ENCODE data around the gene RBM18.
A peak's percentile ranks its signal among the peaks of the same experiment; 100 is the strongest.

RBM18 gene, protein sequence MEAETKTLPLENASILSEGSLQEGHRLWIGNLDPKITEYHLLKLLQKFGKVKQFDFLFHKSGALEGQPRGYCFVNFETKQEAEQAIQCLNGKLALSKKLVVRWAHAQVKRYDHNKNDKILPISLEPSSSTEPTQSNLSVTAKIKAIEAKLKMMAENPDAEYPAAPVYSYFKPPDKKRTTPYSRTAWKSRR

DNA sequence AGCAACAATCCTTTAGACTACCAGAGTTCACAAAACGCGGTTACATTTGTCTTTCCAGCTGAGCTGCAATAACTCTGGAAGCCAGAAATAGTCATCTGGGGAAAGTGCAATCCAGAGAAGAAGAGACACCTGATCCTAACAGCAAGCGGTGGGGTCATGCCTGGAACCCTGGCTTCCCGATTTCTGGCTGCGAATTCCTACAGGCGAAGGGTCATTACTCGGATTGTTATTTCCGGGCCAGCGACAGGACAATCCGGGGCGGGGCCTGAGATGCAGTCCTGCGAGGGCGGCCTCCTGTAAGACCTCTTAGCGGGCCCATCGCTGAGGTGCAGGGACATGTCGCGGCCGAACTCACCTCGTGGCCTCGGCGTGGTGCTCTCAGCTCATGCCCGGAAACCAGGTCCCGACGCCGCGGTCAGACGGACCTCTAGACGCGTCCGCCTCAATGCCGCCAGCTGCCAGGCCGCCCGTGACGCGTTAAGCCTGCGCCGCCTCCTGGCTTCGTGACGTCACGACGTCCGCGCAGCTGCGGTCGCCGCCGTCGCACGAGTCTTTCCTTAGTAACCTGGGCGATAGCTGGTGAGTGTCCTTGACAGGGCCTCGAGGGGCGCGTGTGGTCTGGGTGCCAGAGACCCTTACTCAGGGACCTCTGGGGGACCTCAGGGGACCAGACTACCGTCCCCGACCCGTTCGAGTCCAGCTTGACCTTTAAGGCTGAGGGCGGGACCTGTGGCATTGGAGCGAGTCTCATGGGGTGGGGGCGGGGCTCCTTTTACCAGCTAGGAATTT lies at the start of gene RBM18, which contains the start of gene MRRF:
RBM18 (minus strand) TSS at position 481 of the 789 bp plus-strand sequence. CDS start 3,348 bp downstream, outside the sequence.
MRRF (plus strand) TSS at position 523 of the 789 bp plus-strand sequence. CDS start 6,010 bp downstream, outside the sequence.
- H3K27me3 ChIP-seq (ENCODE audit: control insufficient read depth, insufficient read depth, low read length), result no peaks in the 10 kb centered on the region
- no peaks in the 10 kb centered on the region for H3K9me3 ChIP-seq (ENCODE audit: control insufficient read depth, low read length)
- H3K4me1 ChIP-seq (ENCODE audit: control insufficient read depth, insufficient read depth, low read length), result peaks cover 38% of the 10 kb centered on the region
- H3K4me3 ChIP-seq (ENCODE audit: low read length), result peak within 1 kb of the TSS; percentile 56
- peaks cover 5% of the 10 kb centered on the region for H3K36me3 ChIP-seq (ENCODE audit: control insufficient read depth, insufficient read depth, low read length)
- peak within 1 kb of the TSS; percentile 86 for H3K9ac ChIP-seq (ENCODE audit: low read length)

DNA sequence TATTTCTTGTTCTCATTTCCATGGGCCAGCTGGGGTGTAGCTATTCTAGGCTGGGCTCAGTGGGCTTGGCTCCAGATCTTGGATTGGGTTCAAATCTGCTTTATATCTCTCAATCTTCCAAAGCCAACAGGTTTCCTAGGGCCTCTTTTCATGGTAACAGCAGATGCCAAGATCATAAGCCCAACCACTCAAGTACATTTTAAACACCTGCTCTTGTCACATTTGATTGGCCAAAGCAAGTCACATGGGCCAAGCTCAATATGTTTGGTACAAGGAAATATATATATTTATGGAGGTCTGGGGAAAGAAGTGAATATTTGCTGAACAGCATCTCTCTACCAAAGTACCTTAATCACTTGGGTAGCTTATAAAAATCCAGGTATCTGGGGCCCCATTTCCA lies 49.5 kb upstream of the RBM18 start:
- no peaks in the 10 kb centered on the region for H3K4me1 ChIP-seq (ENCODE audit: control insufficient read depth, insufficient read depth, low read length)
- no peaks in the 10 kb centered on the region for H3K9me3 ChIP-seq (ENCODE audit: control insufficient read depth, low read length)
- no peak overlapping the region for H3K9ac ChIP-seq (ENCODE audit: low read length)
- no peak overlapping the region for H3K4me3 ChIP-seq (ENCODE audit: low read length)
- H3K27me3 ChIP-seq (ENCODE audit: control insufficient read depth, insufficient read depth, low read length), result no peaks in the 10 kb centered on the region
- peaks cover 7% of the 10 kb centered on the region for H3K36me3 ChIP-seq (ENCODE audit: control insufficient read depth, insufficient read depth, low read length)

DNA sequence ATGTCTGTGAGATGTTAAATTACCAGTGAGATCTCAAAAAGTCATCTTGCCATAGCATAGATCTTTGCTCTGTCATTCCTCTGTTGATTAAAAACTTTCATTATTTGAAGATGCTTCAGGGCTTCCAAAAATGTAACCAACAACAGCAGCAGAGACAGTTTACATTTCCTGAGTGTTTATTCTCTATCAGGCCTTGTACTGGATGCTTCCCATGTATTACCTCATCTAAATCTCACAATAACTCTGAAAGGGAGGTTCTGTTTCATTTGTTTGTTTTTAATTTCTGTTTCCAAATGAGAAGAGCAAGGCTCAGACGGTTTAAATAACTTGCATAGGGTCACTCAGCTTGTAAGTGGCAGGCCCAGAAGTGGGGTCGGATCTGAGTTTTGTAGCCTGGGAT lies 45.2 kb upstream of the RBM18 start:
- H3K4me1 ChIP-seq (ENCODE audit: control insufficient read depth, insufficient read depth, low read length), result no peaks in the 10 kb centered on the region
- no peaks in the 10 kb centered on the region for H3K9me3 ChIP-seq (ENCODE audit: control insufficient read depth, low read length)
- H3K9ac ChIP-seq (ENCODE audit: low read length), result no peak overlapping the region
- H3K27me3 ChIP-seq (ENCODE audit: control insufficient read depth, insufficient read depth, low read length), result no peaks in the 10 kb centered on the region
- H3K36me3 ChIP-seq (ENCODE audit: control insufficient read depth, insufficient read depth, low read length), result peaks cover 7% of the 10 kb centered on the region
- H3K4me3 ChIP-seq (ENCODE audit: low read length), result no peak overlapping the region

DNA sequence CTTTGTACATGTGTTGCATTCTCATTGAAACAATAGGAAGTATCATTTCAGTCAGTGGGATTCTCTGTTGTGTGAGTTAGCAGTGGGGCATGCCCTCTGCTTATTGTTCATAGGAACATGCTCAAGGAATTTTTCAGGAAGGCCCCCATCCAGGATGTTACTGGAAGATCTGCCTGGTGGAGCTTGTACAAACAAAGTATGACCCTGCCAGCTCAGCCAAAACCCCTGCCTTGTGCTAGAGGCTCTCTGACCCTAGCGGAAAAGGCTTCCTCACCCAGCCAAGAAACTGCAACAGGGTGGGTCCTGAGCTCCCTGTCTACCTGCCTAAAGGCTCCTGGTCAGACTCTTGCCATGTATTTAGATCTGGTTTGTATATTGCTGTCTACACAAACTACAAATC lies 43.3 kb upstream of the RBM18 start:
- no peaks in the 10 kb centered on the region for H3K9me3 ChIP-seq (ENCODE audit: control insufficient read depth, low read length)
- H3K9ac ChIP-seq (ENCODE audit: low read length), result no peak overlapping the region
- no peaks in the 10 kb centered on the region for H3K4me1 ChIP-seq (ENCODE audit: control insufficient read depth, insufficient read depth, low read length)
- no peak overlapping the region for H3K4me3 ChIP-seq (ENCODE audit: low read length)
- no peaks in the 10 kb centered on the region for H3K36me3 ChIP-seq (ENCODE audit: control insufficient read depth, insufficient read depth, low read length)
- no peaks in the 10 kb centered on the region for H3K27me3 ChIP-seq (ENCODE audit: control insufficient read depth, insufficient read depth, low read length)

DNA sequence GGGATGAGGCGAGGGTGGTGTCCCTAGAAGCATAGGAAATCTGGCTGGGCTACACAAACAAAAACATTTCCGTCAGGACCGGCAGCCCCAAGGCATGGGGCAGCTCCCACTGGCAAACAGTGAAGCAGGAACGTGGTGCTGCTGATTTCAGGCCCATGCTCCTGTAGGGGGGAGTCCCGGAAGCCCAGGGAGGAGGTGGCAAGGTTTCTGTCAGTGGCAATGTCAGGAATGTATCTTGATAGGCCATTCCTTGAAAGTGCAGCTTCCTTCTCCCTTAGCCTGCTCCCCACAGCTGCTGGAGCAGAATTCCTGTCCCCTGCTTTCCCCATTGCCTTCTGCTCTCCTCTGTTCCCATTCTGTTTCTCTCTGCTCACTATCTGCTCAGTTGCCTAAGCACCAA lies 42.4 kb upstream of the RBM18 start:
- no peak overlapping the region for H3K9ac ChIP-seq (ENCODE audit: low read length)
- no peaks in the 10 kb centered on the region for H3K36me3 ChIP-seq (ENCODE audit: control insufficient read depth, insufficient read depth, low read length)
- H3K4me3 ChIP-seq (ENCODE audit: low read length), result no peak overlapping the region
- H3K4me1 ChIP-seq (ENCODE audit: control insufficient read depth, insufficient read depth, low read length), result no peaks in the 10 kb centered on the region
- no peaks in the 10 kb centered on the region for H3K27me3 ChIP-seq (ENCODE audit: control insufficient read depth, insufficient read depth, low read length)
- H3K9me3 ChIP-seq (ENCODE audit: control insufficient read depth, low read length), result no peaks in the 10 kb centered on the region

DNA sequence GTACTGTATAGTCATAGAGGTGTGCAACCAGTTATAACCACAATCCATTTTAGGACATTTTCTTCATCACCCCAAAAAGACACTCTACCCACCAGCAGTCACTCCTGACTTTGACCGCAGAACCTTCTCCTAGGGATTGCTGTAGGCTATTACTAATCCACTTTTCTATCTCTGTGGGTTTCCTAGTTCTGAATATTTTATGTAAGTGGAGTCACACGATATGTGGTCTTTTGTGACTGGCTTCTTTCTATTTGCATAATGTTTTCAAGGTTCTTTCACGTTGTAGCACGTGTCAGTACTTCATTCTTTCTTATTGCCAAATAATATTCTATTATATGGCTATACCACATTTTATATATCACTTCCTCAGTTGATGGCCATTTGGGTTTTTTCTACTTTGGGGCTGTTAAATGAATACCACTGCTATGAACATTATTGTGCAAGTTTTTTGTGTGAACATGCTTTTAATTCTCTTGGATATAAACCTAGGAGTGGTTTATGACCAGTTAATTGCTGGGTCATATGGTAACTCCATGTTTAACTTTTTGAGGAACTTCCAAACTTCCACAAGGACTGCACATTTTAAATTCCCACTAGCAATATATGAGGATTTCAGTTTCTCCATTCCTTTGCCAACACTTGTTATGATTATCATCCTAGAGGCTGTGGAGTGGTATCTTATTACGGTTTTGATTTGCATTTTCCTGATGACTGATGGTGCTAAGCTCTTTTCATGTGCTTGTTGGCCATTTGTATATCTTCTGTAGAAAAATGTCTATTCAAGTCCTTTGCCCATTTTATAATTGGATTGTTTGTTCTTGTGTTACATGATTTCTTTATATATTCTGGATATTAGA lies 37.8 kb upstream of the RBM18 start:
- Histone ChIP-seq H3K27me3 (ENCODE audit: control insufficient read depth, insufficient read depth, low read length) (no peaks in the 10 kb centered on the region), H3K4me1 (ENCODE audit: control insufficient read depth, insufficient read depth, low read length) (no peaks in the 10 kb centered on the region), H3K4me3 (ENCODE audit: low read length) (no peak overlapping the region), H3K9ac (ENCODE audit: low read length) (no peak overlapping the region), H3K9me3 (ENCODE audit: control insufficient read depth, low read length) (no peaks in the 10 kb centered on the region), H3K36me3 (ENCODE audit: control insufficient read depth, insufficient read depth, low read length) (no peaks in the 10 kb centered on the region)

DNA sequence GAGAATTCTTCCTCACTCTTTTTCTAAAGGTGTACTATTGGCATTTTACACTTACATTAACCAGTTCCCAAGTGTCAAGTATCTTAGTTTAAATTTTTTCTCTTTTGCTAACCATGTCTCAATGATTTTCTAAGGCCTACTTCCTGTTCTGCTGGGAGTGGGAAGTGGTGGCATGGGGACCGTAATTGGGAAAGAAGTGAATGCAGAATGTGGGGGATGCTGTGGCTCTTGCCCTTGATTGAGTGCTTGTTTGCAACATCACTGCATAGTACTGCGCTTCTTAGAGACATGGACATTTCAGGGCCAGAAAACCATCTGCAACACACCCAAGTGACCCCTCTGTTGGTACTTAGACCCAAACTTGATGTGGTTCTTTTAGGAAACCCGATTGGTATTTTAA lies 32.9 kb upstream of the RBM18 start:
- Histone ChIP-seq H3K9ac (ENCODE audit: low read length) (no peak overlapping the region), H3K4me1 (ENCODE audit: control insufficient read depth, insufficient read depth, low read length) (no peaks in the 10 kb centered on the region), H3K27me3 (ENCODE audit: control insufficient read depth, insufficient read depth, low read length) (no peaks in the 10 kb centered on the region), H3K9me3 (ENCODE audit: control insufficient read depth, low read length) (no peaks in the 10 kb centered on the region), H3K36me3 (ENCODE audit: control insufficient read depth, insufficient read depth, low read length) (no peaks in the 10 kb centered on the region), H3K4me3 (ENCODE audit: low read length) (no peak overlapping the region)

DNA sequence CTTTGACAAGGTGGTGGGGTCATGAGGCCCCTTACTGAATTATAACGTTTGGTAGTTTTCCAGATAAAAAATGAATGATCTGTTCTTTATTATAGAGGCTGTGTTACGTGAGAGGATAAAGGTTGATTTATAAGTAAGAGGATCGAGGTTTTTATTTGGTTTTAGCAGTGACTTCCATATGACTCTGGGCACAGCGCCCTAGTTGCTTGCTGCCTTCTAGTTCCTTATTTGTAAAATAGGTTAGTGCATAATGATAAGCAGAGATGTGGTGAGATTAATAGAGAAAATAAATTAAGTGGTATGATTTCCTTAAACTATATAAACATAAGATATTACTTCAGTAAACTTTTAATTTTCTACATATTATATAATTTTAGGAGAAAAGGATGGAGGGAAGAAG lies 29.9 kb upstream of the RBM18 start:
- Histone ChIP-seq H3K9ac (ENCODE audit: low read length) (no peak overlapping the region), H3K27me3 (ENCODE audit: control insufficient read depth, insufficient read depth, low read length) (no peaks in the 10 kb centered on the region), H3K36me3 (ENCODE audit: control insufficient read depth, insufficient read depth, low read length) (no peaks in the 10 kb centered on the region), H3K9me3 (ENCODE audit: control insufficient read depth, low read length) (no peaks in the 10 kb centered on the region), H3K4me3 (ENCODE audit: low read length) (no peak overlapping the region), H3K4me1 (ENCODE audit: control insufficient read depth, insufficient read depth, low read length) (no peaks in the 10 kb centered on the region)

DNA sequence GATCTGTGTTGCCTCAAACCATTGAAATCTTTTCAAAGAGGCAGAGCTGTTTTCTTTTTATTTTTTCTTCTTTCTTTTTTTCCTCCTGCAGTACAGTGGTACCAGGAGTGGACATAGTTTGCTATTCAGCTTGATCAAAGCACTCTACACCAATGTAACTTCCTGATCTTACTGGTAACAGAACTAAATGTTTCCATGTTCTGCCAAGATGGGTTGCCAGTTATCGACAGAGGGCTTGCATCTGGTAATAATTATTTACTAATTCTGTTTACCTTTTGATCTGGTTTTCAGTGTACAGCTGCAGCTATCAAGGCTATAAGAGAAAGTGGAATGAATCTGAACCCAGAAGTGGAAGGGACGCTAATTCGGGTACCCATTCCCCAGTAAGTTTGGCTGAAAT lies 26.8 kb upstream of the RBM18 start:
- Histone ChIP-seq H3K9ac (ENCODE audit: low read length) (no peak overlapping the region), H3K4me3 (ENCODE audit: low read length) (no peak overlapping the region), H3K36me3 (ENCODE audit: control insufficient read depth, insufficient read depth, low read length) (no peaks in the 10 kb centered on the region), H3K4me1 (ENCODE audit: control insufficient read depth, insufficient read depth, low read length) (peaks cover 9% of the 10 kb centered on the region), H3K27me3 (ENCODE audit: control insufficient read depth, insufficient read depth, low read length) (no peaks in the 10 kb centered on the region), H3K9me3 (ENCODE audit: control insufficient read depth, low read length) (no peaks in the 10 kb centered on the region)

DNA sequence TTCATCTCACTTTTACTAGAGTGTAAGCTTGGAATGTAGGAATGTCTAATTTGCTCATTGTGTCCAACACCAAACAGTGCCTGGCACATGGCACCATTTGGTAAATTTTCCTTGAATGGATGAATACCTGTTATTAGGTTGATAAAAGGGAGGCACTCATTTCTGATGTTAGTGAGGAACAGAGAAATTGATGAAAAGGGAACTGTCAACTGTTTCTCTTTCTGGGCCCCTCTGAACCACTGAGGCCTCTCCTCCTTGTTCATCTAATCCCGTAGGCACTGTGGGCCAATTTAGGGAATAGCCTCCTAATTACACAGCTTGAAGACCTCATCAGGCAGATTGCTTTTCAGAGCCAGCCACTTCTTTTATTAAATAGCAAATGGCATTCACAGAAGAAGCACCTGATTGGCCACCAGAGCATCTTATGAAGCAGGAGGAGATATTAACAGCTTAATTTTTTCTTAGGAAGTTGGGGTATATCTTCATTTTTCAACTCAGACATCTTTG lies 22.6 kb upstream of the RBM18 start:
- Histone ChIP-seq H3K9ac (ENCODE audit: low read length) (no peak overlapping the region), H3K4me3 (ENCODE audit: low read length) (no peak overlapping the region), H3K9me3 (ENCODE audit: control insufficient read depth, low read length) (no peaks in the 10 kb centered on the region), H3K27me3 (ENCODE audit: control insufficient read depth, insufficient read depth, low read length) (no peaks in the 10 kb centered on the region), H3K36me3 (ENCODE audit: control insufficient read depth, insufficient read depth, low read length) (no peaks in the 10 kb centered on the region), H3K4me1 (ENCODE audit: control insufficient read depth, insufficient read depth, low read length) (peaks cover 16% of the 10 kb centered on the region)

DNA sequence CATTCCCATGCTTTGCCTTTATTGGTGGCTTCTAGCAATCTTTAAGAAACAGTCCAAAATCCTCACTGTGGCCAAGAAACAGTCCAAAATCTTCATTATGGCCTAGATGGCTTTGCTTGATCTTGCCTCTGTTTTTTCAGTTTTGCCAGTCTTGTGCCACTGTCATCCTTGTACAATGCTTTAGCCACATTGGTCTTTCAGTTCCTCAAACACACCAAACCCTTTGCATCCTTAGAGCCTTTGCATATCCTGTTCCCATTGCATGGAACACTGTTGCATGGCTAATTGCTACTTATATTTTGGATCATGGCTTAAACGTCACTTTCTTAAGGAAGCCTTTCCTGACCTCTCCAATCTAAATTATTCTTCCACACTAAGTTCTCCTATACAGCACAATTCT lies 22.1 kb upstream of the RBM18 start:
- Histone ChIP-seq H3K4me3 (ENCODE audit: low read length) (no peak overlapping the region), H3K27me3 (ENCODE audit: control insufficient read depth, insufficient read depth, low read length) (no peaks in the 10 kb centered on the region), H3K9ac (ENCODE audit: low read length) (no peak overlapping the region), H3K9me3 (ENCODE audit: control insufficient read depth, low read length) (no peaks in the 10 kb centered on the region), H3K36me3 (ENCODE audit: control insufficient read depth, insufficient read depth, low read length) (no peaks in the 10 kb centered on the region), H3K4me1 (ENCODE audit: control insufficient read depth, insufficient read depth, low read length) (peaks cover 16% of the 10 kb centered on the region)

DNA sequence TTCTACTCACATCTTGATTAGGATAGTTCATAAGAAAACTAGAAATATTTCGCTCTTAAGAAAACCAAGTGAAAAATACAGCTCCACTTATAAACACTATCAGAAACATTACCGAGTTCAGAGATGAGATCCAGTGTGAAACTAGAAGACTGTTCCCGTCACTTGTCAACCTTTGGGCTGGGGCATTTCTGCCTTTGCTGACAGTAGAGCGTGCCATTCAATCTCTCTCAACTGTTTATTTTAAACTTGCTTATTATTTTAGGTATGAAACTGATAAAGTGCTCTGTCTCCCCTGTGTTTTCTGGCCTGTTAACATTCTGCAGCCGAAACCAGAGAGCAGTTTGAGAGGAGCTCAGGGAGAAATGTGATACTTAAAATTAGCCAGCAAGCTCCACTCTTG lies 16.7 kb upstream of the RBM18 start:
- Histone ChIP-seq H3K9ac (ENCODE audit: low read length) (no peak overlapping the region), H3K27me3 (ENCODE audit: control insufficient read depth, insufficient read depth, low read length) (no peaks in the 10 kb centered on the region), H3K4me3 (ENCODE audit: low read length) (no peak overlapping the region), H3K9me3 (ENCODE audit: control insufficient read depth, low read length) (no peaks in the 10 kb centered on the region), H3K4me1 (ENCODE audit: control insufficient read depth, insufficient read depth, low read length) (peaks cover 5% of the 10 kb centered on the region), H3K36me3 (ENCODE audit: control insufficient read depth, insufficient read depth, low read length) (no peaks in the 10 kb centered on the region)

All from mucosa of stomach (tissue), 1 donor.